B cell (primary cell): ENCODE results near the gene SEPSECS. TPM values are rescaled to one million over a fixed set of nuclear protein-coding genes. Genes with fewer than 3 reads are reported as not detected.

Experiments used
- ATAC-seq: fragments of 200-7000 bp; cut with Tn5 transposase; one replicate; pipeline ENCODE4 v1.10.0; 2021; ENCODE audit warnings: low read depth, mild to moderate bottlenecking, moderate number of reproducible peaks, moderate library complexity
- CTCF ChIA-PET: fragments of 350-600 bp; sonication (Branson Sonifier 250); formaldehyde crosslinking; loops from one replicate; lab custom pipeline; 2021; ENCODE audit warnings: antibody characterized with exemption, inconsistent platforms; lab: Charles Lee
- POLR2A ChIA-PET: fragments of 350-600 bp; sonication (Branson Sonifier 250); formaldehyde crosslinking; loops from one replicate; lab custom pipeline; 2021; ENCODE audit warnings: antibody characterized with exemption; lab: Charles Lee
- DNase-seq: peaks from one replicate; pipeline ENCODE4 v3.0.0; 2013
- H2AFZ ChIP-seq: 2 replicates; pipeline ENCODE4 v1.6.1; 2012; ENCODE audit warnings: mild to moderate bottlenecking, low read depth, low read length; ENCODE audit not compliant: insufficient read depth, poor library complexity, severe bottlenecking
- H3K27ac ChIP-seq, 2 donors: 1 replicate in 1 of 2; 2 replicates in 1 of 2; pipeline ENCODE4 v1.5.1; 2012 to 2013; ENCODE audit warnings: low read length in 2 of 2, mild to moderate bottlenecking in 2 of 2, moderate library complexity in 1 of 2
- H3K27me3 ChIP-seq, 4 experiments: fragments of 200-600 bp in 1 of 4; sonication (generic) in 1 of 4; replicated peaks in 1 of 4; 1 replicate in 2 of 4; 2 replicates in 2 of 4; pipeline versions ENCODE4 v1.6.1 to v1.7.0; 2013 to 2016; ENCODE audit warnings: low read length in 3 of 4, mild to moderate bottlenecking in 2 of 4, mixed read lengths in 1 of 4, moderate library complexity in 1 of 4; ENCODE audit not compliant: insufficient read depth in 4 of 4, control insufficient read depth in 3 of 4; ENCODE audit errors: control extremely low read depth in 1 of 4
- H3K36me3 ChIP-seq, 2 experiments: replicated peaks in 1 of 2; 1 replicate in 1 of 2; 2 replicates in 1 of 2; pipeline versions ENCODE4 v1.6.1 to v1.7.1; 2013; ENCODE audit warnings: low read length in 1 of 2; ENCODE audit not compliant: insufficient read depth in 2 of 2, control insufficient read depth in 1 of 2; ENCODE audit errors: control extremely low read depth in 1 of 2, extremely low read depth in 1 of 2
- H3K4me1 ChIP-seq, 2 donors: fragments of 200-600 bp in 1 of 2; sonication (generic) in 1 of 2; 1 replicate in 1 of 2; 2 replicates in 1 of 2; pipeline versions ENCODE4 v1.5.1 to v1.6.1; 2013 to 2017; ENCODE audit warnings: low read length in 2 of 2; ENCODE audit not compliant: control insufficient read depth in 2 of 2, insufficient read depth in 2 of 2
- H3K4me2 ChIP-seq: replicated peaks from 2 replicates; pipeline ENCODE3; 2012; ENCODE audit warnings: mild to moderate bottlenecking, low read depth, low read length; ENCODE audit not compliant: poor library complexity, severe bottlenecking
- H3K4me3 ChIP-seq, 5 experiments: fragments of 200-600 bp in 1 of 5; sonication (generic) in 1 of 5; 1 replicate in 3 of 5; 2 replicates in 2 of 5; pipeline versions ENCODE4 v1.5.1 to v1.7.0; 2011 to 2016; ENCODE audit warnings: low read length in 4 of 5, mild to moderate bottlenecking in 4 of 5, low read depth in 2 of 5, control low read depth in 1 of 5, moderate library complexity in 1 of 5; ENCODE audit not compliant: insufficient read depth in 1 of 5; ENCODE audit errors: control extremely low read depth in 1 of 5, extremely low read depth in 1 of 5
- H3K79me2 ChIP-seq: fragments of 200-600 bp; sonication (generic); one replicate; pipeline ENCODE4 v1.6.0; 2016; ENCODE audit warnings: low read length; ENCODE audit not compliant: control insufficient read depth, insufficient read depth
- H3K9ac ChIP-seq: fragments of 200-600 bp; sonication (generic); 2 replicates; pipeline ENCODE4 v1.6.1; 2017; ENCODE audit warnings: mild to moderate bottlenecking, low read length, moderate library complexity
- H3K9me3 ChIP-seq, 3 donors: one replicate each; pipeline versions ENCODE4 v1.6.1 to v1.7.1; 2013; ENCODE audit warnings: low read length in 2 of 3; ENCODE audit not compliant: control insufficient read depth in 2 of 3, insufficient read depth in 1 of 3; ENCODE audit errors: control extremely low read depth in 1 of 3
- H4K20me1 ChIP-seq: 2 replicates; pipeline ENCODE4 v1.6.0; 2012; ENCODE audit warnings: mild to moderate bottlenecking, low read length; ENCODE audit not compliant: insufficient read depth, control insufficient read depth, poor library complexity, severe bottlenecking
- H3K27ac Mint-ChIP-seq: one replicate; pipeline ENCODE4 v1.8.0; 2021; ENCODE audit warnings: mixed read lengths
- H3K27me3 Mint-ChIP-seq: one replicate; pipeline ENCODE4 v1.8.0; 2021; ENCODE audit warnings: mixed read lengths
- H3K4me1 Mint-ChIP-seq: one replicate; pipeline ENCODE4 v1.8.0; 2021; ENCODE audit warnings: mixed read lengths
- H3K4me3 Mint-ChIP-seq: one replicate; pipeline ENCODE4 v1.8.0; 2021; ENCODE audit warnings: mixed read lengths
- H3K9me3 Mint-ChIP-seq: one replicate; pipeline ENCODE4 v1.8.0; 2022; ENCODE audit warnings: mixed read lengths; ENCODE audit not compliant: insufficient read depth
- CTCF ChIP-seq: fragments of 200-600 bp; IDR thresholded peaks from one replicate; pipeline ENCODE4 v1.8.0; 2022; ENCODE audit warnings: antibody characterized with exemption, mild to moderate bottlenecking
- EZH2 ChIP-seq: IDR thresholded peaks from 2 replicates; pipeline ENCODE4 v1.6.1; 2012; ENCODE audit warnings: borderline replicate concordance, low read depth, mild to moderate bottlenecking, moderate library complexity, low read length; ENCODE audit not compliant: insufficient read depth, poor library complexity, severe bottlenecking
- WGBS: methylation state at CpG from one replicate; pipeline ENCODE4 v1.1.5; 2013; ENCODE audit warnings: missing lambda C conversion rate; ENCODE audit not compliant: insufficient coverage; 5-methylcytosine and 5-hydroxymethylcytosine counted together
- intact Hi-C: fragments of 100-400 bp; cut with micrococcal nuclease; formaldehyde crosslinking; loops from one replicate; pipeline ENCODE4 v1.10.0; 2022
- polyA plus RNA-seq: library from polyadenylated mRNA; depleted of rRNA; stranded (reverse); fragments of >200 nt; gene quantifications from 2 replicates; pipeline ENCODE4 v1.2.3, GENCODE V29; 2012
- total RNA-seq, 2 donors: library from RNA; stranded (reverse); fragments of 120-200 nt in 1 of 2; gene quantifications; 1 replicate in 1 of 2; 2 replicates in 1 of 2; pipeline versions ENCODE4 v1.2.3 to v1.2.4, GENCODE V29; 2013 to 2022

SEPSECS gene
- total and polyA plus RNA-seq, 2 donors (not counting 1 experiment from before 2014, with no cell fraction given): 6.2 to 17.0 TPM

DNA sequence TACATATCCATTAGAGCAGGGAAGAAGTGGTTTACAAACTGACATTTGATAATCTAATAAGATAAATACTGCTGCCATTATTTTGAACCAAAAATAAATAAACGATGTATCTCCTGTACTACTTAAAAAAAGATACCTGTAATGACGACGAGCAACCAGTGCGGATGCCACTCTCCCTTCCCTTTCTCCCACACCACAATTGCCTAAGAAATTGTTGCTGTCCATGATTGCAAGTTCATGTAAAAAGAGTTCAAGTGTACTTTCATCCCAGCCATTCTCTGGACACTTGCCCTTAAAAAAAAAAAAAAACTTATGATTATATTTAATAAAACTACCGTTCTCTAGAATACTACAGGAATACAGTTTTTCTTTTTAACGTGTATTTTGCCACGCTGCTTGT is 1.4 kb downstream of the SEPSECS start:
- H3K4me2 ChIP-seq: no peak overlapping the region
- H3K4me3 Mint-ChIP-seq: peak overlapping the region; percentile 93
- CTCF ChIA-PET: interaction anchor here (1.6 kb wide), 1 partner anchor 75 kb away, joined by 6 read pairs; the partner anchor contains the start of gene PI4K2B

GRCh38 chr4:25157081-25157480 is 3.2 kb downstream of the SEPSECS start:
- Histone ChIP-seq H3K4me2 (no peak overlapping the region), H3K9ac (no peak overlapping the region), H3K4me3 (no peak overlapping the region), H3K4me1 (peaks cover 18 to 24% of the 10 kb centered on the region in 2 donors), H3K9me3 (no peaks in the 10 kb centered on the region), H3K27ac (no peak overlapping the region), H3K36me3 (peaks cover 0 to 1% of the 10 kb centered on the region in 2 experiments), H3K79me2 (peaks cover 13% of the 10 kb centered on the region), H2AFZ (no peak overlapping the region), H3K27me3 (no peaks in the 10 kb centered on the region), H4K20me1 (no peaks in the 10 kb centered on the region)
- WGBS: no CpG with 5 or more reads among the region's 1 CpG
- Mint-ChIP-seq H3K9me3 (no peaks in the 10 kb centered on the region), H3K27ac (no peak overlapping the region), H3K27me3 (no peaks in the 10 kb centered on the region), H3K4me1 (peaks cover 27% of the 10 kb centered on the region), H3K4me3 (no peak overlapping the region)
- POLR2A ChIA-PET: no interaction called here
- intact Hi-C loops: no loop called here
- no peak for TF ChIP-seq EZH2
- TF ChIP-seq CTCF: no peak
- DNase-seq (no peak), ATAC-seq (no peak)
- CTCF ChIA-PET: interaction anchor here (0.9 kb wide), 1 partner anchor 12 kb away, joined by 3 read pairs; no protein-coding TSS in a partner anchor

More for the DNA sequence above, 1.4 kb downstream of the SEPSECS start:
- no peak for ATAC-seq
- intact Hi-C loops: no loop called here
- Histone ChIP-seq H2AFZ (peak overlapping the region; percentile 92), H3K9ac (no peak overlapping the region), H3K4me3 (no peak overlapping the region), H3K36me3 (peaks cover 1 to 5% of the 10 kb centered on the region in 2 experiments), H3K27me3 (no peaks in the 10 kb centered on the region), H4K20me1 (no peaks in the 10 kb centered on the region), H3K27ac (peak overlapping the region in 1 of 2 donors; percentile 98), H3K4me1 (peaks cover 20 to 24% of the 10 kb centered on the region in 2 donors), H3K79me2 (peaks cover 27% of the 10 kb centered on the region), H3K9me3 (no peaks in the 10 kb centered on the region)
- H3K9me3 Mint-ChIP-seq: no peaks in the 10 kb centered on the region
- no peak for DNase-seq
- POLR2A ChIA-PET: no interaction called here
- H3K27me3 Mint-ChIP-seq: no peaks in the 10 kb centered on the region
- WGBS: 100% methylated on average over 2 of the region's 7 CpGs
- TF ChIP-seq EZH2: no peak
- no peak for TF ChIP-seq CTCF
- peak overlapping the region; percentile 97 for H3K27ac Mint-ChIP-seq
- H3K4me1 Mint-ChIP-seq: peaks cover 39% of the 10 kb centered on the region
